Gastrocnemius medialis (tissue), 4 donors: ENCODE results near the gene ERAP2. TPM values are rescaled to one million over a fixed set of nuclear protein-coding genes. Genes with fewer than 3 reads are reported as not detected.

Source experiments
- ATAC-seq, 2 donors: fragments of 150-250 bp; one replicate each; pipeline ENCODE4 v1.9.1; 2016
- DNase-seq, 2 donors: peaks; one replicate each; pipeline ENCODE4 v3.0.0-alpha.2; 2019
- H3K27ac ChIP-seq, 4 donors: fragments of 200-600 bp; sonication (generic); 1 replicate in 1 of 4; 2 replicates in 3 of 4; pipeline ENCODE4 v1.5.1; 2016 to 2018; ENCODE audit warnings: mild to moderate bottlenecking in 2 of 4, moderate library complexity in 1 of 4
- H3K27me3 ChIP-seq, 3 donors: fragments of 200-600 bp; sonication (generic) in 2 of 3; 1 replicate in 1 of 3; 2 replicates in 2 of 3; pipeline versions ENCODE4 v1.5.1 to v1.6.0; 2016 to 2019; ENCODE audit warnings: mild to moderate bottlenecking in 1 of 3, moderate library complexity in 1 of 3
- H3K36me3 ChIP-seq, 2 donors: fragments of 200-600 bp; sonication (generic) in 1 of 2; one replicate each; pipeline ENCODE4 v1.5.1; 2017 to 2018
- H3K4me1 ChIP-seq, 2 donors: fragments of 200-600 bp; sonication (generic) in 1 of 2; one replicate each; pipeline ENCODE4 v1.5.1; 2016 to 2017; ENCODE audit warnings: mild to moderate bottlenecking in 2 of 2
- H3K4me3 ChIP-seq, 4 donors: fragments of 200-600 bp; sonication (generic) in 3 of 4; 1 replicate in 1 of 4; 2 replicates in 3 of 4; pipeline ENCODE4 v1.5.1; 2016 to 2019; ENCODE audit warnings: mild to moderate bottlenecking in 2 of 4
- H3K9me3 ChIP-seq, 3 donors: fragments of 200-600 bp; sonication (generic) in 2 of 3; 1 replicate in 1 of 3; 2 replicates in 2 of 3; pipeline ENCODE4 v1.5.1; 2016 to 2019
- POLR2A ChIP-seq, 2 donors: fragments of 450-650 bp; IDR thresholded peaks; one replicate each; pipeline ENCODE4 v1.6.1; 2017; ENCODE audit warnings: antibody characterized with exemption in 2 of 2, mild to moderate bottlenecking in 2 of 2, moderate library complexity in 2 of 2
- in situ Hi-C, 4 donors: fragments of 200-750 bp; cut with MboI; loops; one replicate each; pipeline versions ENCODE4 v1.15.0 to v1.8.0; 2017; ENCODE audit warnings: low sequenced_read_pairs in 4 of 4
- intact Hi-C: fragments of 100-400 bp; cut with DNase I; formaldehyde crosslinking; loops from one replicate; pipeline ENCODE4 v1.15.1; 2023; ENCODE audit warnings: low total_unique reads
- total RNA-seq, 4 donors: library from RNA; depleted of rRNA; stranded (reverse); fragments of >200 nt; gene quantifications; one replicate each; pipeline versions ENCODE4 v1.1.0 to v1.2.3, GENCODE V29; 2016
- TF ChIP-seq, protein P1 (sequence below), 5 experiments: fragments of 450-650 bp in 3 of 5; fragments of 200-600 bp in 2 of 5; sonication (generic) in 2 of 5; IDR thresholded peaks in 4 of 5; conservative IDR thresholded peaks in 1 of 5; 1 replicate in 4 of 5; 2 replicates in 1 of 5; pipeline ENCODE4 v1.5.1; 2016 to 2019; ENCODE audit warnings: antibody characterized with exemption in 5 of 5, mild to moderate bottlenecking in 3 of 5, moderate library complexity in 3 of 5

Gene ERAP2
- total RNA-seq, 4 donors from 2014 or later = 1.1 to 8.5 (median 2.9) TPM

DNA sequence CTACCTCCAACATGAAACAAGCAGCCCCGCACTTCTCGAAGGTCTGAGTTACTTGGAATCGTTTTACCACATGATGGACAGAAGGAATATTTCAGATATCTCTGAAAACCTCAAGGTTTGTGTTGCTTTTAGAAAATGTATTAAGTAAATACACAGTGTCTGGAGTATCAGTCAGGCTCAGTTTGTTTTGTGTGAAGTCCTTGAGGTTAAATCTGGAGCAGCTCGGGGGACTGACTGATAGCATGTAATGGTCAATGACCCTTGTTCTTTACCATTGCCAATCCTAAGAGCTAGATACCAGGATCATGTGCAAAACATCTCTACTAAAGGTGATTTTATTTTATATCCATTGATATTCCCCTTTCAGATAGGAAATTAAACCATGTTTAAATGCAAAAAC is 32.7 kb downstream of the ERAP2 start:
- Histone ChIP-seq H3K9me3 (no peaks in the 10 kb centered on the region), H3K27me3 (no peaks in the 10 kb centered on the region), H3K4me1 (peaks cover 10 to 23% of the 10 kb centered on the region in 2 donors), H3K36me3 (no peaks in the 10 kb centered on the region), H3K4me3 (no peak overlapping the region), H3K27ac (peak overlapping the region; percentile 68 to 78 (median 71))
- intact Hi-C loops (no loop called here), in situ Hi-C loops (no loop called here)
- DNase-seq (no peak), ATAC-seq (no peak)
- TF ChIP-seq, protein P1, sequence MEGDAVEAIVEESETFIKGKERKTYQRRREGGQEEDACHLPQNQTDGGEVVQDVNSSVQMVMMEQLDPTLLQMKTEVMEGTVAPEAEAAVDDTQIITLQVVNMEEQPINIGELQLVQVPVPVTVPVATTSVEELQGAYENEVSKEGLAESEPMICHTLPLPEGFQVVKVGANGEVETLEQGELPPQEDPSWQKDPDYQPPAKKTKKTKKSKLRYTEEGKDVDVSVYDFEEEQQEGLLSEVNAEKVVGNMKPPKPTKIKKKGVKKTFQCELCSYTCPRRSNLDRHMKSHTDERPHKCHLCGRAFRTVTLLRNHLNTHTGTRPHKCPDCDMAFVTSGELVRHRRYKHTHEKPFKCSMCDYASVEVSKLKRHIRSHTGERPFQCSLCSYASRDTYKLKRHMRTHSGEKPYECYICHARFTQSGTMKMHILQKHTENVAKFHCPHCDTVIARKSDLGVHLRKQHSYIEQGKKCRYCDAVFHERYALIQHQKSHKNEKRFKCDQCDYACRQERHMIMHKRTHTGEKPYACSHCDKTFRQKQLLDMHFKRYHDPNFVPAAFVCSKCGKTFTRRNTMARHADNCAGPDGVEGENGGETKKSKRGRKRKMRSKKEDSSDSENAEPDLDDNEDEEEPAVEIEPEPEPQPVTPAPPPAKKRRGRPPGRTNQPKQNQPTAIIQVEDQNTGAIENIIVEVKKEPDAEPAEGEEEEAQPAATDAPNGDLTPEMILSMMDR (IDR thresholded peaks at IDR 0.05 in 4 of 5, conservative IDR thresholded peaks at IDR 0.05 in 1 of 5) = no peak
- no peak for TF ChIP-seq POLR2A (IDR thresholded peaks at IDR 0.05)

DNA sequence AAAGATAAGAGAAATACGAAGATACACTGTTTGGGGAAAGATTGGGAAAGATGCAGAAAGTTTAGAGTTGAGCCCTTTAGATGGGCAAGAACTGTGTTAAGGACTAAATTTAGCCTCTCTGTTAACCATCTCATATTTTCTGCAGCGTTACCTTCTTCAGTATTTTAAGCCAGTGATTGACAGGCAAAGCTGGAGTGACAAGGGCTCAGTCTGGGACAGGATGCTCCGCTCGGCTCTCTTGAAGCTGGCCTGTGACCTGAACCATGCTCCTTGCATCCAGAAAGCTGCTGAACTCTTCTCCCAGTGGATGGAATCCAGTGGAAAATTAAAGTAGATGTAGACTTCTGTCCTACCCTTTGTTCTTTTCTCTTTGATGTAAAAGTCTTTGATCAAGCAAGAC is 33.1 kb downstream of the ERAP2 start:
- Histone ChIP-seq H3K27ac (peak overlapping the region; percentile 68 to 78 (median 71)), H3K9me3 (no peaks in the 10 kb centered on the region), H3K4me3 (no peak overlapping the region), H3K36me3 (no peaks in the 10 kb centered on the region), H3K4me1 (peaks cover 10 to 23% of the 10 kb centered on the region in 2 donors), H3K27me3 (no peaks in the 10 kb centered on the region)
- intact Hi-C loops = no loop called here
- in situ Hi-C loops = no loop called here
- no peak for TF ChIP-seq POLR2A (IDR thresholded peaks at IDR 0.05)
- TF ChIP-seq, protein P1 (IDR thresholded peaks at IDR 0.05 in 4 of 5, conservative IDR thresholded peaks at IDR 0.05 in 1 of 5) = no peak
- peak; percentile 99 to 100 for ATAC-seq
- DNase-seq = peak; percentile 68 to 82

DNA sequence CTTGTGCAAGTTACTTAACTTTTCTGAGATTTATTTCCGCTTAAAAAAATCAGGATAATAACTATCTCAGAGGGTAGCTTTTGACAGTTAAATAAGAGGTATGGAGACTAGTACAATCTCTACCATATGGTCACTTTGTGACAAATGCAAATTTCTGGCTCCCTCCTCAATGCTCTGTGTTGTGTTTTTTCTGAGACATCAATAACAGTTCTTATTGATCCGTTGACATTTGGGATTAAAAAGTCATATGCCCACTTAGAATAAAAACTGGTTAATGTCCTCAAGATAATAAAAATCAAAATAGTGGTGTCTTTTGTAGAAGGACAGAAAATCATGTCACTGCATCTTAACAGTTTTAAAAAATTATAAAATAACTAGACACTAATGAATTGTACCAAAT is 34.8 kb downstream of the ERAP2 start:
- TF ChIP-seq POLR2A (IDR thresholded peaks at IDR 0.05) = no peak
- TF ChIP-seq, protein P1 (IDR thresholded peaks at IDR 0.05 in 4 of 5, conservative IDR thresholded peaks at IDR 0.05 in 1 of 5) = no peak
- no peak overlapping the region for H3K4me3 ChIP-seq
- in situ Hi-C loops (no loop called here), intact Hi-C loops (no loop called here)
- no peaks in the 10 kb centered on the region for H3K9me3 ChIP-seq
- no peaks in the 10 kb centered on the region for H3K36me3 ChIP-seq
- peaks cover 10 to 23% of the 10 kb centered on the region in 2 donors for H3K4me1 ChIP-seq
- H3K27ac ChIP-seq = no peak overlapping the region
- ATAC-seq = no peak
- DNase-seq = no peak
- no peaks in the 10 kb centered on the region for H3K27me3 ChIP-seq

DNA sequence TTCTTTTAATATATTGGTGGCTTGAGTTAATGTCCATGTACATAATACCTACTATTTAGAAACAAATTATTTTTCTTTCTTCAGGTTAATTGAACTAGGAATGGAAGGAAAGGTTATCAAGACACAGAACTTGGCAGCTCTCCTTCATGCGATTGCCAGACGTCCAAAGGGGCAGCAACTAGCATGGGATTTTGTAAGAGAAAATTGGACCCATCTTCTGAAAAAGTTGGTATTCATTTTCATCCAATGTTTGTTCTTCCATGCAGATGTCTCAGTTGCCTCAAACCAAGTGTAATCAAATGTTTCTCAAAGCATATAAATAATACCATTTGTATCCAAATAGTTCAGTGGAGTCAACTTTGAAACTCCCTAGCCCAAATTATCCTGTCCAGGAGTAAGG is 36.9 kb downstream of the ERAP2 start:
- TF ChIP-seq, protein P1 (IDR thresholded peaks at IDR 0.05 in 4 of 5, conservative IDR thresholded peaks at IDR 0.05 in 1 of 5) = no peak
- no peak for TF ChIP-seq POLR2A (IDR thresholded peaks at IDR 0.05)
- peaks cover 0 to 3% of the 10 kb centered on the region in 2 donors for H3K36me3 ChIP-seq
- in situ Hi-C loops = no loop called here

DNA sequence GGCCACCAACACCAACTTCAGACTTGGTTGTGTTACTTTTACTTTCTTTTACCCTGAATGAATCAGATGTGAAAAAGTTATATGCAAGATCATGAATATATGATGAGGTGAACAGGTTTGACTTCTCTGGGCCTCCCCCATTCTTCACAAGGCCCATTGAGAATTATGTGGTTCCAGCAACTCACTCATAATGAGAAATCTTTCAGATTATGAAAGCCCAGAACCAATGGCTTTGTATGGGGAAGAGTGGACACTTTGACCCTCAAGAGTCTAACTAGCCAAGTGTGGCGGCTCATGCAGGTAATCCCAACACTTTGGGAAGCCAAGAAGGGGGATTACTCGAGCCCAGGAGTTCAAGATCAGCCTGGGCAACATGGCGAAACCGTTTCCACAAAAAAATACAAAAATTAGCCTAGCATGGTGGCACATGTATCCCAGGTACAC is 43.5 kb downstream of the ERAP2 start:
- no peak overlapping the region for H3K4me3 ChIP-seq
- H3K36me3 ChIP-seq = peaks cover 0 to 7% of the 10 kb centered on the region in 2 donors
- TF ChIP-seq, protein P1 (IDR thresholded peaks at IDR 0.05 in 4 of 5, conservative IDR thresholded peaks at IDR 0.05 in 1 of 5) = no peak
- no peak for TF ChIP-seq POLR2A (IDR thresholded peaks at IDR 0.05)
- DNase-seq (no peak), ATAC-seq (no peak)
- H3K4me1 ChIP-seq = peaks cover 15 to 26% of the 10 kb centered on the region in 2 donors
- intact Hi-C loops (no loop called here), in situ Hi-C loops (no loop called here)
- no peaks in the 10 kb centered on the region for H3K27me3 ChIP-seq
- H3K27ac ChIP-seq = peak overlapping the region in 2 of 4 donors; percentile 79 to 82
- H3K9me3 ChIP-seq = no peaks in the 10 kb centered on the region

More for the DNA sequence above, 36.9 kb downstream of the ERAP2 start:
- no peak for DNase-seq
- Histone ChIP-seq H3K27me3 (no peaks in the 10 kb centered on the region), H3K27ac (no peak overlapping the region), H3K4me1 (peaks cover 10 to 20% of the 10 kb centered on the region in 2 donors), H3K4me3 (no peak overlapping the region), H3K9me3 (no peaks in the 10 kb centered on the region)
- ATAC-seq = no peak
- intact Hi-C loops = no loop called here
